Endodermal cell (in vitro differentiated cells): Measurements from ENCODE around the gene USP43. TPM values are rescaled to one million over a fixed set of nuclear protein-coding genes. Genes with fewer than 3 reads are reported as not detected.
"Not testable (repeated sequence)": the region's sequence is repeated elsewhere in the genome, so short reads cannot be mapped to it uniquely, and the experiment has no call there.

ENCODE experiments used
- DNase-seq: peaks from one replicate; pipeline ENCODE4 v3.0.0-alpha.2; 2017
- H3K27ac ChIP-seq: 2 replicates; pipeline ENCODE4 v1.5.1; 2013; ENCODE audit warnings: mild to moderate bottlenecking, low read depth, low read length, moderate library complexity
- H3K27me3 ChIP-seq: 2 replicates; pipeline ENCODE4 v1.6.1; 2013; ENCODE audit warnings: mild to moderate bottlenecking, low read length, moderate library complexity; ENCODE audit not compliant: insufficient read depth, control insufficient read depth, poor library complexity, severe bottlenecking
- H3K36me3 ChIP-seq: 2 replicates; pipeline ENCODE4 v1.7.0; 2013; ENCODE audit warnings: mild to moderate bottlenecking, low read length, moderate library complexity; ENCODE audit not compliant: control insufficient read depth, insufficient read depth
- H3K4me1 ChIP-seq: one replicate; pipeline ENCODE4 v1.7.0; 2013; ENCODE audit warnings: low read length; ENCODE audit not compliant: control insufficient read depth, insufficient read depth
- H3K4me3 ChIP-seq: 2 replicates; pipeline ENCODE4 v1.5.1; 2013; ENCODE audit warnings: mild to moderate bottlenecking, low read length, moderate library complexity
- H3K9ac ChIP-seq: 2 replicates; pipeline ENCODE4 v1.6.1; 2013; ENCODE audit warnings: mild to moderate bottlenecking, low read length, moderate library complexity; ENCODE audit not compliant: poor library complexity, severe bottlenecking; ENCODE audit errors: extremely low read depth
- H3K9me3 ChIP-seq: 2 replicates; pipeline ENCODE4 v1.6.1; 2013; ENCODE audit warnings: mild to moderate bottlenecking, low read length, moderate library complexity; ENCODE audit not compliant: control insufficient read depth
- H3K27ac Mint-ChIP-seq: 2 replicates; pipeline ENCODE4 v1.8.0; 2020; ENCODE audit warnings: mixed read lengths
- H3K27me3 Mint-ChIP-seq: 2 replicates; pipeline ENCODE4 v1.8.0; 2021; ENCODE audit warnings: mild to moderate bottlenecking, mixed read lengths; ENCODE audit not compliant: insufficient read depth
- H3K36me3 Mint-ChIP-seq: 2 replicates; pipeline ENCODE4 v1.8.0; 2020; ENCODE audit warnings: low read depth, mixed read lengths
- H3K4me1 Mint-ChIP-seq: 2 replicates; pipeline ENCODE4 v1.8.0; 2020; ENCODE audit warnings: mixed read lengths
- H3K4me3 Mint-ChIP-seq: 2 replicates; pipeline ENCODE4 v1.8.0; 2020; ENCODE audit warnings: mild to moderate bottlenecking, moderate library complexity, mixed read lengths
- H3K9me3 Mint-ChIP-seq: 2 replicates; pipeline ENCODE4 v1.8.0; 2020; ENCODE audit warnings: mild to moderate bottlenecking, mixed read lengths
- WGBS, 2 experiments: methylation state at CpG; one replicate each; pipeline versions ENCODE4 v1.1.5 to v1.1.7; 2013; ENCODE audit warnings: missing lambda C conversion rate in 2 of 2, mixed read lengths in 1 of 2; ENCODE audit not compliant: insufficient coverage in 1 of 2, insufficient read length in 1 of 2; 5-methylcytosine and 5-hydroxymethylcytosine counted together
- total RNA-seq, 2 donors: library from RNA; stranded (reverse); fragmentation: NEBNext Ultra II Directional in 1 of 2; extraction: Animal tissue kit (Norgen Biotek cat#: 25700) in 1 of 2; gene quantifications; 2 replicates in 1 of 2; 3 replicates in 1 of 2; pipeline ENCODE4 v1.2.1, GENCODE V29; 2021
- TF ChIP-seq, protein P1 (sequence below): fragments of 200-600 bp; sonication (generic); conservative IDR thresholded peaks from 2 replicates; pipeline ENCODE4 v1.5.0; 2021; ENCODE audit warnings: antibody characterized with exemption, mild to moderate bottlenecking

The USP43 gene
- total RNA-seq, 2 donors from 2014 or later, result 8.6 to 12.6 TPM

DNA sequence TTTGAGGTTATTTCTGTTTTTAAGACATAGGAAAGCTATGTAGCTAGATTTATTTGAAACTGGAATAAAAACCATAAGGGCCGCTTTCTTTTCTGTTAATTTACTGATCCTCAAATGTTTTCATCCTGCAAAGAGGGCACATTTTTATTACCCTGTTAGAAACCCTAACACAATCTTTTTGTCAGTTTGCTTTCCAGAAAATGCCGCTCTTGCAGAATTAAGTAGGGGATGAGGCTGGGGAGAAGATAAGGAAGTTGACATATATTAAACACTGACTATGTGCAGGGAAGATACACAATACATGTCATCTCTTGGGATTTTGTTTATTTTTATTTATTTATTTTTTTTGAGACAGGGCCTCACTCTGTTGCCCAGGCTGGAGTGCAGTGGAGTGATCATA, 15.7 kb downstream of the USP43 start:
- H3K36me3 Mint-ChIP-seq, result peaks cover 75% of the 10 kb centered on the region
- peaks cover 11% of the 10 kb centered on the region for H3K9me3 ChIP-seq
- H3K27me3 Mint-ChIP-seq, result no peaks in the 10 kb centered on the region
- TF ChIP-seq, protein P1, sequence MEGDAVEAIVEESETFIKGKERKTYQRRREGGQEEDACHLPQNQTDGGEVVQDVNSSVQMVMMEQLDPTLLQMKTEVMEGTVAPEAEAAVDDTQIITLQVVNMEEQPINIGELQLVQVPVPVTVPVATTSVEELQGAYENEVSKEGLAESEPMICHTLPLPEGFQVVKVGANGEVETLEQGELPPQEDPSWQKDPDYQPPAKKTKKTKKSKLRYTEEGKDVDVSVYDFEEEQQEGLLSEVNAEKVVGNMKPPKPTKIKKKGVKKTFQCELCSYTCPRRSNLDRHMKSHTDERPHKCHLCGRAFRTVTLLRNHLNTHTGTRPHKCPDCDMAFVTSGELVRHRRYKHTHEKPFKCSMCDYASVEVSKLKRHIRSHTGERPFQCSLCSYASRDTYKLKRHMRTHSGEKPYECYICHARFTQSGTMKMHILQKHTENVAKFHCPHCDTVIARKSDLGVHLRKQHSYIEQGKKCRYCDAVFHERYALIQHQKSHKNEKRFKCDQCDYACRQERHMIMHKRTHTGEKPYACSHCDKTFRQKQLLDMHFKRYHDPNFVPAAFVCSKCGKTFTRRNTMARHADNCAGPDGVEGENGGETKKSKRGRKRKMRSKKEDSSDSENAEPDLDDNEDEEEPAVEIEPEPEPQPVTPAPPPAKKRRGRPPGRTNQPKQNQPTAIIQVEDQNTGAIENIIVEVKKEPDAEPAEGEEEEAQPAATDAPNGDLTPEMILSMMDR, result no peak
- no peak overlapping the region for H3K27ac ChIP-seq
- H3K4me1 ChIP-seq, result no peaks in the 10 kb centered on the region
- H3K4me3 Mint-ChIP-seq, result no peak overlapping the region
- DNase-seq, result no peak
- H3K27me3 ChIP-seq, result no peaks in the 10 kb centered on the region
- no peak overlapping the region for H3K9ac ChIP-seq
- WGBS, 2 experiments, result 92 to 100% methylated on average over 1 to 2 of the region's 2 CpGs
- H3K27ac Mint-ChIP-seq, result no peak overlapping the region
- H3K36me3 ChIP-seq, result peaks cover 17% of the 10 kb centered on the region
- no peaks in the 10 kb centered on the region for H3K4me1 Mint-ChIP-seq
- no peak overlapping the region for H3K4me3 ChIP-seq
- H3K9me3 Mint-ChIP-seq, result peaks cover 16% of the 10 kb centered on the region

DNA sequence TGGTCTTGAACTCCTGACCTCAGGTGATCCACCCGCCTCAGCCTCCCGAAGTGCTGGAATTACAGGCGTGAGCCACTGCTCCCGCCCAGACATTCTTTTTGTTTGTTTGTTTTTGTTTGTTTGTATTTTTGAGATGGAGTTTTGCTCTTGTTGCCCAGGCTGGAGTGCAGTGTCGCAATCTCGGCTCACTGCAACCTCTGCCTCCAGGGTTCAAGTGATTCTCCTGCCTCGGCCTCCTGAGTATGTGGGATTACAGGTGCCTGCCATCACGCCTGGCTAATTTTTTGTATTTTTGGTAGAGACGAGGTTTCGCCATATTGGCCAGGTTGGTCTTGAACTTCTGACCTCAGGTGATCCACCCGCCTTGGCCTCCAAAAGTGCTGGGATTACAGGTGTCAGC, 18.2 kb downstream of the USP43 start:
- peaks cover 73% of the 10 kb centered on the region for H3K36me3 Mint-ChIP-seq
- WGBS, 2 experiments, result 92 to 93% methylated on average over 10 to 11 of the region's 11 CpGs
- H3K4me3 ChIP-seq, result not testable (repeated sequence)

DNA sequence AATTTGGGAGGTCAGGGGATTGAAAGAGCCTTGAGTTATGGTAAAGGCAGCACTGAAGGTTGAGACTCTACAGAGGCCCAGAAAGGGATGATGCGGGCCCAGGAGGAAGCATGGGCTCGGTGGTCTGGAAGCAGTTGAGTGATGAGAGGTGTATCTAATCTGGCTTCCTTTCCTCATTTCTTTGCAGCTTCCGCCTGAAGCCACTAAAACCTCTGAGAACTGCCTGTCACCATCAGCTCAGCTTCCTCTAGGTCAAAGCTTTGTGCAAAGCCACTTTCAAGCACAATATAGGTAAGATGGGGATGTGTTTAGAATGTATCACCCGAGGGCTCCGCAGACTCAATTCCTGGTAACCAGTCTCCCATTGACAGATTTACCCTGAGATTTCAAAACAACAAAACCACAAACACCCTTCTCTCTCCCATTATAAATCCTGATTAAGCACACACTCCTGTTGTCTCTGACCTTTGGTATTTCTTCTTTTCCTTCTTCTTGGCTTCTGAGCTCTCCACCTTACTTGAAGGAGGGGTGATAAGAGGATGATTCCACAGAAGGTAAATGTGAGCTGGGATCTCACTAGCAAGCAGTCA, 21.2 kb downstream of the USP43 start:
- no peak overlapping the region for H3K27ac Mint-ChIP-seq
- H3K27me3 Mint-ChIP-seq, result no peaks in the 10 kb centered on the region

More for the DNA sequence above, 18.2 kb downstream of the USP43 start:
- not testable (repeated sequence) for H3K27ac ChIP-seq, H3K27ac Mint-ChIP-seq, H3K27me3 Mint-ChIP-seq, H3K4me3 Mint-ChIP-seq, H3K27me3 ChIP-seq, H3K9ac ChIP-seq, H3K4me1 ChIP-seq, H3K36me3 ChIP-seq
- Mint-ChIP-seq H3K4me1 (peaks cover 18% of the 10 kb centered on the region), H3K9me3 (peaks cover 16% of the 10 kb centered on the region)
- H3K9me3 ChIP-seq, result peaks cover 11% of the 10 kb centered on the region
- DNase-seq, result peak; percentile 8

More for the DNA sequence above, 21.2 kb downstream of the USP43 start:
- Histone ChIP-seq H3K27ac (no peak overlapping the region), H3K36me3 (peaks cover 3% of the 10 kb centered on the region), H3K9ac (no peak overlapping the region), H3K4me1 (peaks cover 15% of the 10 kb centered on the region), H3K4me3 (no peak overlapping the region), H3K9me3 (peaks cover 11% of the 10 kb centered on the region), H3K27me3 (no peaks in the 10 kb centered on the region)
- Mint-ChIP-seq H3K4me3 (no peak overlapping the region), H3K9me3 (peaks cover 16% of the 10 kb centered on the region), H3K4me1 (peaks cover 45% of the 10 kb centered on the region), H3K36me3 (peaks cover 61% of the 10 kb centered on the region)
- WGBS, 2 experiments, result 98% methylated on average over 5 of the region's 5 CpGs; no CpG with 5 or more reads in 1 of the 2 experiments
- peak; percentile 40 for DNase-seq
- TF ChIP-seq, protein P1, result no peak
